ENCODE data around the gene CTAG1A. TPM values are rescaled to one million over a fixed set of nuclear protein-coding genes. Genes with fewer than 3 reads are reported as not detected.

The CTAG1A gene
- total RNA-seq, 1 donor from 2014 or later: not detected

DNA sequence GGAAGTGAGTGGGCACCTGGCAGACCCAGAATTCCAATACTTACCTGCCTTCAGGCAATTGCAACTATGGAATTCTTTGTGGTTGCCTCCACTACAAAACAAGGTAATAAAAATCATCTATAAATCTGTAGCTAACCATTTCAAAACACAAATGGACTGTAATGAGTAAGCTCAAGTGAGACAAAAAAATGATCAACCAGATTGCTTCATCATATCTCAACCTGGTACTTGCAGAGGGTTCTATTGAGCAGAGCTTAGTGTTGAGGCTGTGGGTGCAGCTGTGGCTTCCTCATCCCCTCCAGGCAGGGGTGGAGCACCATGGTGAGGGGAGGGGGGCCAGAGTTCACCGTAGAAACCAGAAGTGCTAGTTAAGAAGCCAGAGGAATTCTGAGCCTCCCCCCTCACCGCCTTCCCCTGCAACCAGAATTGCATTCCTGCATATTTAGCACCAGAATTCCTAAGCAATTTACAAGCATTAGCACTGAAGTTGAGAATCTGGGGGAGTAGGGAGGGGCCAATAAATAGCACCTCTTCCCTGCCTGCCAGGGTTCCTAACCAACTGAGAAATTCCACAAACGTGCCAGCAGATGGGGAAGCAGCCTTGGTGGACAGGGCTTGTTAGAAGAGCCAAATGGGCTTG is 11.5 kb downstream of the CTAG1A start:
- no peak overlapping the region for H3K4me3 ChIP-seq
- H3K79me2 ChIP-seq (ENCODE audit: low read depth): no peaks in the 10 kb centered on the region
- no peaks in the 10 kb centered on the region for H3K4me1 ChIP-seq
- H3K27me3 ChIP-seq: no peaks in the 10 kb centered on the region
- H3K4me1 Mint-ChIP-seq: peaks cover 8% of the 10 kb centered on the region
- peaks cover 11% of the 10 kb centered on the region for H3K27me3 Mint-ChIP-seq (ENCODE audit: insufficient read depth, low read depth)
- H4K20me1 ChIP-seq (ENCODE audit: low read depth): no peaks in the 10 kb centered on the region
- H3K36me3 ChIP-seq: no peaks in the 10 kb centered on the region
- H3K9ac ChIP-seq: no peak overlapping the region
- H3K4me3 Mint-ChIP-seq: no peak overlapping the region
- DNase-seq (ENCODE audit: low spot score): peak; percentile 65
- no peaks in the 10 kb centered on the region for H3F3A ChIP-seq (ENCODE audit: low read depth)
- H2AFZ ChIP-seq (replicated peaks): no peak overlapping the region
- H3K36me3 Mint-ChIP-seq: no peaks in the 10 kb centered on the region
- H3K9me3 ChIP-seq (ENCODE audit: low read depth): no peaks in the 10 kb centered on the region
- no peak overlapping the region for H3K27ac ChIP-seq
- H3K9me3 Mint-ChIP-seq: peaks cover 43% of the 10 kb centered on the region
- TF ChIP-seq, protein P1, sequence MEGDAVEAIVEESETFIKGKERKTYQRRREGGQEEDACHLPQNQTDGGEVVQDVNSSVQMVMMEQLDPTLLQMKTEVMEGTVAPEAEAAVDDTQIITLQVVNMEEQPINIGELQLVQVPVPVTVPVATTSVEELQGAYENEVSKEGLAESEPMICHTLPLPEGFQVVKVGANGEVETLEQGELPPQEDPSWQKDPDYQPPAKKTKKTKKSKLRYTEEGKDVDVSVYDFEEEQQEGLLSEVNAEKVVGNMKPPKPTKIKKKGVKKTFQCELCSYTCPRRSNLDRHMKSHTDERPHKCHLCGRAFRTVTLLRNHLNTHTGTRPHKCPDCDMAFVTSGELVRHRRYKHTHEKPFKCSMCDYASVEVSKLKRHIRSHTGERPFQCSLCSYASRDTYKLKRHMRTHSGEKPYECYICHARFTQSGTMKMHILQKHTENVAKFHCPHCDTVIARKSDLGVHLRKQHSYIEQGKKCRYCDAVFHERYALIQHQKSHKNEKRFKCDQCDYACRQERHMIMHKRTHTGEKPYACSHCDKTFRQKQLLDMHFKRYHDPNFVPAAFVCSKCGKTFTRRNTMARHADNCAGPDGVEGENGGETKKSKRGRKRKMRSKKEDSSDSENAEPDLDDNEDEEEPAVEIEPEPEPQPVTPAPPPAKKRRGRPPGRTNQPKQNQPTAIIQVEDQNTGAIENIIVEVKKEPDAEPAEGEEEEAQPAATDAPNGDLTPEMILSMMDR (IDR thresholded peaks at IDR 0.05): no peak
- no peak for TF ChIP-seq EZH2phosphoT487 (IDR thresholded peaks at IDR 0.05)
- TF ChIP-seq EZH2 (IDR thresholded peaks at IDR 0.05): no peak
- no peak overlapping the region for H3K27ac Mint-ChIP-seq
- H3K4me2 ChIP-seq: no peak overlapping the region

DNA sequence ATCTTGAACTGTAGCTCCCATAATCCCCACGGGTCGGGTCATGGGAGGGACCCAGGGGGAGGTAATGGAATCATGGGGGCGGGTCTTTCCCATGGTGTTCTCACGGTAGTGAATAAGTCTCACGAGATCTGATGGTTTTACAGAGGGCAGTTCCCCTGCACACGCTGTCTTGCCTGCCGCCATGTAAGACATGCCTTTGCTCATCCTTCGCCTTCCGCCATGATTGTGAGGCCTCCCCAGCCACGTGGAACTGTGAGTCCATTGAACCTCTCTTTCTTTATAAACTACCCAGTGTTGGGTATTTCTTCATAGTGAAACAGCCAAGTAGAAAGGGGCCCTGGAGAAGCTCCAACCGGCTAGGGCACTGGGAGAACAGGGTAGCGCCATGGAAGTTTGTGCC is 12.3 kb downstream of the CTAG1A start:
- Mint-ChIP-seq H3K4me3 (no peak overlapping the region), H3K4me1 (peaks cover 8% of the 10 kb centered on the region), H3K36me3 (no peaks in the 10 kb centered on the region), H3K27ac (no peak overlapping the region), H3K27me3 (ENCODE audit: insufficient read depth, low read depth) (peaks cover 9% of the 10 kb centered on the region), H3K9me3 (peaks cover 44% of the 10 kb centered on the region)
- no peaks in the 10 kb centered on the region for H3K36me3 ChIP-seq
- no peak overlapping the region for H3K4me3 ChIP-seq
- H3K9me3 ChIP-seq (ENCODE audit: low read depth): no peaks in the 10 kb centered on the region
- H4K20me1 ChIP-seq (ENCODE audit: low read depth): no peaks in the 10 kb centered on the region
- no peaks in the 10 kb centered on the region for H3K79me2 ChIP-seq (ENCODE audit: low read depth)
- no peaks in the 10 kb centered on the region for H3K4me1 ChIP-seq
- TF ChIP-seq EZH2 (IDR thresholded peaks at IDR 0.05) (no peak), EZH2phosphoT487 (IDR thresholded peaks at IDR 0.05) (no peak)
- TF ChIP-seq, protein P1 (IDR thresholded peaks at IDR 0.05): no peak
- no peak overlapping the region for H3K27ac ChIP-seq
- H3K9ac ChIP-seq: no peak overlapping the region
- H3K4me2 ChIP-seq: no peak overlapping the region
- H3F3A ChIP-seq (ENCODE audit: low read depth): no peaks in the 10 kb centered on the region
- H2AFZ ChIP-seq (replicated peaks): no peak overlapping the region
- DNase-seq (ENCODE audit: low spot score): no peak
- no peaks in the 10 kb centered on the region for H3K27me3 ChIP-seq

DNA sequence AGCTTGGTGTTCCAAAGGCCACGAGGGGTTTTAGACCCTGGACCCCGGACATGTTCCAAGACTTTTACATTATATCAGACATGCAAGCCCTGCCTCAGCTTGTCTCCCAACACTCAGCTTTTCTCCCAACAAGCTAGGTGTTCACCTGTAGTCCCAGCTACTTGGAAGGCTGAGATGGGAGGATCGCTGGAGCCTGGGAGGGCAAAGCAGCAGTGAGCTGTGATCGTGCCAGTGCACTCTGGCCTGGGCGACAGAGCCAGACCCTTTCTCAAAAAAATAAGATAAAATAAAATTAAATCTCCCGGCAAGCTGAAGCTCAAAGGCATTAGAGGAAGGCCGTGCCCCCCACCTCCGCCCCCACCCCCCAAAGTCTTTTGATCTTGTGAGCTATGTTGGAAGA is 13.7 kb downstream of the CTAG1A start:
- DNase-seq (ENCODE audit: low spot score): no peak
- TF ChIP-seq, protein P1 (IDR thresholded peaks at IDR 0.05): no peak
- no peak for TF ChIP-seq EZH2 (IDR thresholded peaks at IDR 0.05)
- TF ChIP-seq EZH2phosphoT487 (IDR thresholded peaks at IDR 0.05): no peak
- no peaks in the 10 kb centered on the region for H4K20me1 ChIP-seq (ENCODE audit: low read depth)
- H3K4me2 ChIP-seq: no peak overlapping the region
- no peaks in the 10 kb centered on the region for H3K4me1 ChIP-seq
- H3K27me3 Mint-ChIP-seq (ENCODE audit: insufficient read depth, low read depth): peaks cover 4% of the 10 kb centered on the region
- peaks cover 8% of the 10 kb centered on the region for H3K4me1 Mint-ChIP-seq
- no peaks in the 10 kb centered on the region for H3K36me3 ChIP-seq
- H3K27me3 ChIP-seq: no peaks in the 10 kb centered on the region
- H3K27ac ChIP-seq: no peak overlapping the region
- no peak overlapping the region for H3K4me3 ChIP-seq
- no peak overlapping the region for H2AFZ ChIP-seq (replicated peaks)
- no peaks in the 10 kb centered on the region for H3F3A ChIP-seq (ENCODE audit: low read depth)
- H3K9ac ChIP-seq: no peak overlapping the region
- H3K4me3 Mint-ChIP-seq: no peak overlapping the region
- no peak overlapping the region for H3K27ac Mint-ChIP-seq
- H3K9me3 ChIP-seq (ENCODE audit: low read depth): no peaks in the 10 kb centered on the region
- H3K9me3 Mint-ChIP-seq: peaks cover 37% of the 10 kb centered on the region
- H3K36me3 Mint-ChIP-seq: no peaks in the 10 kb centered on the region
- H3K79me2 ChIP-seq (ENCODE audit: low read depth): no peaks in the 10 kb centered on the region

All from neural progenitor cell (in vitro differentiated cells).